Fibroblast of lung (primary cell): ENCODE measurements around the gene VAV2.

Experiments used
- EZH2 ChIP-seq: IDR thresholded peaks from 2 replicates; pipeline ENCODE4 v1.5.1; 2012; ENCODE audit warnings: low read length, control low read depth, mild to moderate bottlenecking; ENCODE audit errors: missing control alignments
- TF ChIP-seq, protein P1 (sequence below), 2 donors: IDR thresholded peaks in 1 of 2; conservative IDR thresholded peaks in 1 of 2; 1 replicate in 1 of 2; 2 replicates in 1 of 2; pipeline ENCODE4 v1.5.1; 2011 to 2012; ENCODE audit warnings: low read length in 2 of 2, control low read depth in 1 of 2, inconsistent platforms in 1 of 2, low read depth in 1 of 2, mild to moderate bottlenecking in 1 of 2

DNA sequence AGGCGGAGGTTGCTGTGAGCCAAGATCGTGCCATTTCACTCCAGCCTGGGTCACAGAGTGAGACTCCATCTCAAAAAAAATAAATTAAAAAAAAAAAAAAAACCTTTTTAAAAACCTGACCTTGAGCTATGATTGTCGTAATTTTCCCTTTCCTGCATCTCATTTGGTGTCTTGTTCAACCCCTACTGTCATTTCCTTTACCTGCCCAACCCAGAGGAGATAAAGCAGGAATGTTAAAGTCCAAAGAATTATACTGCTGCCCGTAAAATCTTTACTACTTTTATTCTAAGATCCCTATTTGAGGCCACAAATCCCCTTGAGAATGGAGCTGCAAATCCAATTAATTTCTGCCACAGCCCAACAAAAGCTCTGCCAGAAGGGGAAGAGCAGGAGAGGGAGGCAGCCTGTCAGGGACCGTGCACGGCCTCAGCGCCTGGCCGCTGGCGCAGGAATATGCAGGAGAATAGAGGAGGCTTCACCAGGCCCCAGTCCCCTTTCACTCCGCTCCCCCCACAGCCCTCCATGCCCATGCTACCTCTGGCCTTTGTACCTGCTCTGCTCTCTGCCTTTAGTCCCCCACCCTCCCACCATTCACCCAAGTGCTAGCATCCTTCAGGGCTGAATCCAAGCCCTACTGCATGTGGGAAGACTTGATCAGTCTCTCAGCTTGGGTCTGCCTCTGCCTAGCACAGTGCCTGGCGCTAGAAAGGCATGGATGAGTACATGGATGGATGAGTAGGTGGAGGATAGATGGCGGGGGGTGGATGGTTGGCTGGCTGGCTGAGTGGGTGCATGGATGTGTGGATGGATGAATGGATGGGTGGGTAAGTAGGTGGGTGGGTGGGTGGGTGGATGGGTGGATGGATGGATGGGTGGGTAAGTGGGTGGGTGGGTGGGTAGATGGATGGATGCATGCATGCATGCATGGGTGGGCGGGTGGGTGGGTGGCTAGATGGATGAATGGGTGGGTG, 154.2 kb downstream of the VAV2 start:
- TF ChIP-seq, protein P1, sequence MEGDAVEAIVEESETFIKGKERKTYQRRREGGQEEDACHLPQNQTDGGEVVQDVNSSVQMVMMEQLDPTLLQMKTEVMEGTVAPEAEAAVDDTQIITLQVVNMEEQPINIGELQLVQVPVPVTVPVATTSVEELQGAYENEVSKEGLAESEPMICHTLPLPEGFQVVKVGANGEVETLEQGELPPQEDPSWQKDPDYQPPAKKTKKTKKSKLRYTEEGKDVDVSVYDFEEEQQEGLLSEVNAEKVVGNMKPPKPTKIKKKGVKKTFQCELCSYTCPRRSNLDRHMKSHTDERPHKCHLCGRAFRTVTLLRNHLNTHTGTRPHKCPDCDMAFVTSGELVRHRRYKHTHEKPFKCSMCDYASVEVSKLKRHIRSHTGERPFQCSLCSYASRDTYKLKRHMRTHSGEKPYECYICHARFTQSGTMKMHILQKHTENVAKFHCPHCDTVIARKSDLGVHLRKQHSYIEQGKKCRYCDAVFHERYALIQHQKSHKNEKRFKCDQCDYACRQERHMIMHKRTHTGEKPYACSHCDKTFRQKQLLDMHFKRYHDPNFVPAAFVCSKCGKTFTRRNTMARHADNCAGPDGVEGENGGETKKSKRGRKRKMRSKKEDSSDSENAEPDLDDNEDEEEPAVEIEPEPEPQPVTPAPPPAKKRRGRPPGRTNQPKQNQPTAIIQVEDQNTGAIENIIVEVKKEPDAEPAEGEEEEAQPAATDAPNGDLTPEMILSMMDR (conservative IDR thresholded peaks at IDR 0.05 in 1 of 2, IDR thresholded peaks at IDR 0.05 in 1 of 2; ENCODE audit: low read depth in 1 of 2, low read length in 2 of 2): no peak
- TF ChIP-seq EZH2: no peak
